CD4-positive, alpha-beta T cell (primary cell): ENCODE results near the gene BCAR1. TPM values are rescaled to one million over a fixed set of nuclear protein-coding genes. Genes with fewer than 3 reads are reported as not detected.

ENCODE experiments used
- ATAC-seq: fragments of 200-7000 bp; cut with Tn5 transposase; one replicate; pipeline ENCODE4 v1.10.0; 2022; ENCODE audit warnings: mild to moderate bottlenecking; ENCODE audit not compliant: poor library complexity
- CTCF ChIA-PET: fragments of 350-600 bp; sonication (Branson Sonifier 250); formaldehyde crosslinking; loops from one replicate; lab custom pipeline; 2021; ENCODE audit warnings: antibody characterized with exemption, inconsistent platforms; lab: Charles Lee
- POLR2A ChIA-PET: fragments of 350-600 bp; sonication (Branson Sonifier 250); formaldehyde crosslinking; loops from one replicate; lab custom pipeline; 2021; ENCODE audit warnings: antibody characterized with exemption, inconsistent platforms; lab: Charles Lee
- DNase-seq, 14 experiments: peaks; one replicate each; pipeline ENCODE4 v3.0.0-alpha.2; 2013 to 2020; ENCODE audit warnings: mixed read lengths in 2 of 14
- H3K27ac ChIP-seq, 2 donors: one replicate each; pipeline versions ENCODE4 v1.5.1 to v1.7.0; 2013; ENCODE audit warnings: low read length in 2 of 2, low read depth in 1 of 2, mild to moderate bottlenecking in 1 of 2
- H3K27me3 ChIP-seq, 2 experiments: 1 replicate in 1 of 2; 2 replicates in 1 of 2; pipeline versions ENCODE4 v1.6.1 to v1.7.0; 2013; ENCODE audit warnings: low read length in 2 of 2, control low read depth in 1 of 2, mild to moderate bottlenecking in 1 of 2, moderate library complexity in 1 of 2; ENCODE audit not compliant: insufficient read depth in 2 of 2, control insufficient read depth in 1 of 2
- H3K36me3 ChIP-seq: one replicate; pipeline ENCODE4 v1.6.1; 2013; ENCODE audit warnings: low read length, control low read depth; ENCODE audit not compliant: insufficient read depth
- H3K4me1 ChIP-seq: one replicate; pipeline ENCODE4 v1.6.1; 2013; ENCODE audit warnings: low read length, control low read depth; ENCODE audit not compliant: insufficient read depth
- H3K4me3 ChIP-seq: one replicate; pipeline ENCODE4 v1.5.1; 2013; ENCODE audit warnings: mild to moderate bottlenecking, low read length, moderate library complexity
- H3K9me3 ChIP-seq, 2 experiments: 1 replicate in 1 of 2; 2 replicates in 1 of 2; pipeline versions ENCODE4 v1.6.1 to v1.7.0; 2013; ENCODE audit warnings: low read length in 2 of 2, mild to moderate bottlenecking in 2 of 2, control low read depth in 1 of 2, moderate library complexity in 1 of 2; ENCODE audit not compliant: control insufficient read depth in 1 of 2, insufficient read depth in 1 of 2
- H3K27ac Mint-ChIP-seq: one replicate; pipeline ENCODE4 v1.8.0; 2020; ENCODE audit warnings: mixed read lengths
- H3K27me3 Mint-ChIP-seq: one replicate; pipeline ENCODE4 v1.8.0; 2021; ENCODE audit warnings: mixed read lengths
- H3K36me3 Mint-ChIP-seq: one replicate; pipeline ENCODE4 v1.8.0; 2021; ENCODE audit warnings: low read depth, mixed read lengths
- H3K4me1 Mint-ChIP-seq: one replicate; pipeline ENCODE4 v1.8.0; 2021; ENCODE audit warnings: low read depth, mixed read lengths
- H3K4me3 Mint-ChIP-seq: one replicate; pipeline ENCODE4 v1.8.0; 2020; ENCODE audit warnings: mild to moderate bottlenecking, mixed read lengths
- H3K9me3 Mint-ChIP-seq: one replicate; pipeline ENCODE4 v1.8.0; 2020; ENCODE audit warnings: mixed read lengths
- CTCF ChIP-seq: fragments of 200-600 bp; IDR thresholded peaks from one replicate; pipeline ENCODE4 v1.8.0; 2022; ENCODE audit warnings: antibody characterized with exemption, mild to moderate bottlenecking
- intact Hi-C, 2 experiments: fragments of 100-400 bp; cut with DNase I in 1 of 2; cut with micrococcal nuclease in 1 of 2; formaldehyde crosslinking; loops; one replicate each; pipeline versions ENCODE4 v1.15.1 to v1.9.0; 2023 to 2025; cut with DNase I, micrococcal nuclease
- total RNA-seq, 174 experiments: library from RNA in 2 of 174; stranded (reverse) in 2 of 174; gene quantifications; one replicate each; pipeline ENCODE4 v1.2.3 and lab custom pipeline; 2021 to 2026

The BCAR1 gene
- total RNA-seq, 2 experiments from 2014 or later: 0.08 to 0.17 TPM

GRCh38 chr16:75248536-75249380, 2.7 kb downstream of the BCAR1 start:
- no peak overlapping the region for H3K27ac Mint-ChIP-seq
- H3K4me3 Mint-ChIP-seq: peak overlapping the region; percentile 34
- no peaks in the 10 kb centered on the region for H3K36me3 ChIP-seq
- no peaks in the 10 kb centered on the region for H3K9me3 Mint-ChIP-seq
- DNase-seq (no peak), ATAC-seq (no peak)
- peaks cover 13% of the 10 kb centered on the region for H3K4me1 ChIP-seq
- peaks cover 31 to 40% of the 10 kb centered on the region in 2 experiments for H3K27me3 ChIP-seq
- no peak overlapping the region for H3K4me3 ChIP-seq
- H3K36me3 Mint-ChIP-seq: no peaks in the 10 kb centered on the region
- TF ChIP-seq CTCF: no peak
- peaks cover 5% of the 10 kb centered on the region for H3K4me1 Mint-ChIP-seq
- intact Hi-C loops: no loop called here
- POLR2A ChIA-PET: no interaction called here
- H3K27me3 Mint-ChIP-seq: peaks cover 28% of the 10 kb centered on the region
- H3K27ac ChIP-seq: no peak overlapping the region
- peaks cover 0 to 19% of the 10 kb centered on the region in 2 experiments for H3K9me3 ChIP-seq
- CTCF ChIA-PET: interaction anchor here (1.1 kb wide), 1 partner anchor 15 kb away, joined by 3 read pairs; no protein-coding TSS in a partner anchor

GRCh38 chr16:75248142-75248535, 3.3 kb downstream of the BCAR1 start:
- Histone ChIP-seq H3K4me1 (peaks cover 13% of the 10 kb centered on the region), H3K4me3 (no peak overlapping the region), H3K27me3 (peaks cover 25 to 34% of the 10 kb centered on the region in 2 experiments), H3K36me3 (no peaks in the 10 kb centered on the region), H3K9me3 (peaks cover 0 to 17% of the 10 kb centered on the region in 2 experiments), H3K27ac (no peak overlapping the region)
- DNase-seq (no peak), ATAC-seq (no peak)
- Mint-ChIP-seq H3K27ac (no peak overlapping the region), H3K4me1 (peaks cover 5% of the 10 kb centered on the region), H3K36me3 (no peaks in the 10 kb centered on the region), H3K4me3 (no peak overlapping the region), H3K27me3 (peaks cover 28% of the 10 kb centered on the region), H3K9me3 (no peaks in the 10 kb centered on the region)
- no peak for TF ChIP-seq CTCF
- POLR2A ChIA-PET: no interaction called here
- CTCF ChIA-PET: interaction anchor here (1.1 kb wide), 1 partner anchor 14 kb away, joined by 3 read pairs; no protein-coding TSS in a partner anchor
- intact Hi-C loops: no loop called here

- no peak overlapping the region for H3K27ac ChIP-seq
- H3K4me1 Mint-ChIP-seq: peaks cover 5% of the 10 kb centered on the region
- ATAC-seq (no peak), DNase-seq (no peak)
- intact Hi-C loops: no loop called here
- H3K4me1 ChIP-seq: peaks cover 13% of the 10 kb centered on the region
- no peak overlapping the region for H3K4me3 Mint-ChIP-seq
- no peak overlapping the region for H3K4me3 ChIP-seq
- no peaks in the 10 kb centered on the region for H3K36me3 Mint-ChIP-seq
- ChIA-PET CTCF (interaction anchor here (1.1 kb wide), 1 partner anchor 14 kb away, joined by 3 read pairs; no protein-coding TSS in a partner anchor), POLR2A (no interaction called here)
- H3K9me3 ChIP-seq: peaks cover 0 to 9% of the 10 kb centered on the region in 2 experiments
- no peak for TF ChIP-seq CTCF
- no peaks in the 10 kb centered on the region for H3K9me3 Mint-ChIP-seq
- no peak overlapping the region for H3K27ac Mint-ChIP-seq
- H3K27me3 ChIP-seq: peaks cover 16 to 25% of the 10 kb centered on the region in 2 experiments
- H3K36me3 ChIP-seq: no peaks in the 10 kb centered on the region
- H3K27me3 Mint-ChIP-seq: peaks cover 22% of the 10 kb centered on the region
These were observed 4.2 kb downstream of the BCAR1 start for GRCh38 chr16:75247249-75247648.
